Stimulated activated CD4-positive, alpha-beta T cell treated with anti-CD3 and anti-CD28 coated beads, Interleukin-4, amount 100 ng/mL, for 48 hours (primary cell): ENCODE data around the gene STXBP5.

Experiments
- DNase-seq, 2 donors: peaks; one replicate each; pipeline ENCODE4 v3.0.0-alpha.2; 2020; ENCODE audit warnings: low read depth in 2 of 2

STXBP5 gene

DNA sequence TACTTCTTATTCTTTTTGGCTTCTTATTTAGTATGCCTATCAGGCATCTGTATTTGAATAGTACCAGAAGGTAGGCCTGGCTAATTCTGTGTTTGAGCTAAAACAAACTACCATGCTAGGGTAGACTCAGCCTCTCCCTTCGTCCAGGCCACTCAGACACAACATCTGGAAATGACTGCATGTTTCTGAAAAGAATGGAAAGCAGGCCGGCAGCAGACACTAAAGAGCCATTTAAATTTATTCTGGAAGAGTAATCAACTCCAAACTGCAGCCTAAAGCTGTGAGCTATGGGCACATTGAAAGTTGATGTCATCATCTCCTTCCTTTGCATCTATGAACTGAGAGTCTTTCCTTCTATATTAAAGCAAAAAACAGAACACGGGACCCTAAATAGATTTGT is 233.4 kb downstream of the STXBP5 start:
- no peak for DNase-seq

DNA sequence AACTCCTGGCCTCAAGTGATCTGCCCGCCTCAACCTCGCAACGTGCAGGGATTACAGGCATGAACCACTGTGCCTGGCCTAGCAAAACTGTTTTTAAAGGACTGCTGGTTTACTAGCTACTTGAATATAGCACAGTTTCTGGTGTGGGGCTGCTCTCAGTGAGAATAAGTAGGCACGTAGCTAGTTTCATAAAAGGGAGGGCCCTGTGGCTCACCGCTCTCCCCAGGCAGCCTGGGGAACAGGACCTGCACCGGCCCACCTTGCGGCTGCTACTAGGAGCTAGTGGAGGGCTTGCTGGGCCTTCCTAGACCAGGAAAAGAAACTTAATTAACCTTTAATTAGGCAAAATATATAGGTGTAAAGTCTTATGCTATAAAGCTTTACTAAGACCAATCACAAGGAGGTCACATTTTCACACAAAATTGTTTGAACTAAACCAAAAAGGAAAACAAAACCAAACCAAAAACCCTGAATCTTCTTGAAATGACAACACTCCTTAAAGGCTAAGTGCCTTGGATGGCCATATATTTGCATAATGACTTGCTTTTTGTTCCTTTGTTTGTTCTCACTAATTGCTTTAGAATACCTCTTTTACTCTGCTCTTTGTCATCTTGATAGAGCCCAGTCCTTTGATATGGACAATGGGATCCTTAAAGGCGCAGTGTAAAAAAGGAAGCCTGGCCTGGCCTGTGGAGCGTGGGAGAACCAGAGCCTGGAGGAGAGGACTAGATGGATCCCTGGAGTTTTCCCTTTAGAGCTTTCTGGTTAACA is 234.7 kb downstream of the STXBP5 start:
- no peak for DNase-seq
